ENCODE measurements around the gene XKR7.

XKR7 gene

DNA sequence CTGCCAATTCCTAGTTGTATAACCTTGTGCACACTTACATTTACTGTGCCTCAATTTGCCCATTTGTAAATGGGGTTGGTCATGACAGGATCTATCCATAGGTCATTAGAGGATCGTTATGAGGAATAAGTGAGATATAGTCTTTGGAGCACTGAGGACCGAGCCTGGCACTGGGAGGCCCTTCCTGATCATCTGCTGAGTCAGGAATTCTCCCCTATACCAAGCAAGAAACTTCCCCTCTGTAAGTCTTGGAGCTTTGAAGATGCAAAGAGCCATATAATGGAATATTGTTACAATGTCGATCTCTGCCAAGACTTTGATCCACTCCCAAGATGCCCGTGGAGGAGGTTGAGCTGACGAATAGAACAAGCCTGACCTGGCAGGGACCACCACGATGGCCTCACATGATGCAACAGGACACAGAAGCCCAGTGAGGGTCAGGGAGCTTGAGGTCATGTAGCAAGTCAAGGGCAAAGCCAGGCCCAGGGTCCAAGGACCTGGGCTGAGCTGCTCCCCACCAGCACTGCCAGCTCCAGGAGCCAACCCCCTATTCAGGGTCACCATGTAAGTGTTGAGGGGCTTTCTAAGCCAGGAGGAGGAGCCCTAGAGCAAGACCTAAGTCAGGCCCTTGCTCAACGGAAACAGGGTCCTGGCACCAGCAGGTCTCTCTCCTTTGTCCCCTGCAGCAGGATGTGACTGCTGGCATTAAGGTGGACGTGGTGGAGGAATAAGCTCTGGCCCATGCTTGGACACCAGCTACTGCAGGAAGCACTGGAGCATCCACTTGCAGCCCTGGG, 32.8 kb upstream of the XKR7 start:
- H3K27me3 ChIP-seq = peaks cover 0 to 3% of the 10 kb centered on the region in 2 donors
- H3K27ac ChIP-seq = no peak overlapping the region
- TF ChIP-seq CTCF (IDR thresholded peaks at IDR 0.05) = no peak
- H3K9me3 ChIP-seq = no peaks in the 10 kb centered on the region
- no peak for DNase-seq
- no peak overlapping the region for H3K4me3 ChIP-seq
- intact Hi-C loops (cut with DNase I; ENCODE audit: low total_unique reads) = no loop called here
- no peaks in the 10 kb centered on the region for H3K4me1 ChIP-seq
- H3K36me3 ChIP-seq = no peaks in the 10 kb centered on the region

GRCh38 chr20:31936420-31936819, 31.5 kb upstream of the XKR7 start:
- Histone ChIP-seq H3K27me3 (peaks cover 0 to 3% of the 10 kb centered on the region in 2 donors), H3K36me3 (no peaks in the 10 kb centered on the region), H3K27ac (no peak overlapping the region), H3K9me3 (no peaks in the 10 kb centered on the region), H3K4me1 (no peaks in the 10 kb centered on the region), H3K4me3 (no peak overlapping the region)
- DNase-seq = no peak
- intact Hi-C loops (cut with DNase I; ENCODE audit: low total_unique reads) = no loop called here
- TF ChIP-seq CTCF (IDR thresholded peaks at IDR 0.05) = no peak

DNA sequence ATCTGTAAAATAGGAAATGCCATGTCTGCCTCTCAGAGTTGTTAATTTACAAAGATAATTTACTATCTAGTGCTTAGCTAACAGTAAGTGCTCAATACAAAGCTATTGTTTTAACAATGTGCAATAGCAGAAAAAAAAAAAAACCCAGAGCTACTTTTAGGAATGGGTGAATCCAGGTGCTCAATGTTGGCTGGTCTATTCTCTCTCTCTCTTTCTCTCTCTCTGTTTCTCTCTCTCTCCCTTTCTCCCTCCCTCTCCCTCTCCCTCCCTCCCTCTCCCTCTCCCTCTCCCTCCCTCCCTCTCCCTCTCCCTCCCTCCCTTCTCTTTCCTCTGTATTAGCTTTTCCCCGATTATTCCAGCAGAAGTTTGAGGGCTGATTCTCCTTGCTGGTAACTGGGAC, 30.1 kb upstream of the XKR7 start:
- H3K4me1 ChIP-seq = peaks cover 0 to 2% (median under 1%) of the 10 kb centered on the region in 4 donors
- no peak for DNase-seq
- H3K27ac ChIP-seq = no peak overlapping the region
- no peaks in the 10 kb centered on the region for H3K27me3 ChIP-seq
- peaks cover 0 to 12% (median 7%) of the 10 kb centered on the region in 3 donors for H3K36me3 ChIP-seq
- TF ChIP-seq CTCF (IDR thresholded peaks at IDR 0.05) = no peak
- no peak overlapping the region for H3K4me3 ChIP-seq
- H3K9me3 ChIP-seq = no peaks in the 10 kb centered on the region
- intact Hi-C loops (cut with DNase I; ENCODE audit: low total_unique reads) = no loop called here

GRCh38 chr20:31939661-31940060, 28.3 kb upstream of the XKR7 start:
- intact Hi-C loops (cut with DNase I; ENCODE audit: low total_unique reads) = no loop called here
- Histone ChIP-seq H3K4me3 (no peak overlapping the region), H3K36me3 (peaks cover 0 to 21% (median 20%) of the 10 kb centered on the region in 3 donors), H3K9me3 (no peaks in the 10 kb centered on the region), H3K4me1 (peaks cover 0 to 13% (median 10%) of the 10 kb centered on the region in 4 donors), H3K27ac (no peak overlapping the region), H3K27me3 (no peaks in the 10 kb centered on the region)
- no peak for DNase-seq
- no peak for TF ChIP-seq CTCF (IDR thresholded peaks at IDR 0.05)

GRCh38 chr20:31943052-31943471, 24.9 kb upstream of the XKR7 start:
- Histone ChIP-seq H3K36me3 (peaks cover 31 to 55% (median 54%) of the 10 kb centered on the region in 3 donors), H3K4me1 (peaks cover 0 to 13% (median 10%) of the 10 kb centered on the region in 4 donors), H3K9me3 (no peaks in the 10 kb centered on the region), H3K27ac (no peak overlapping the region), H3K27me3 (no peaks in the 10 kb centered on the region), H3K4me3 (no peak overlapping the region)
- TF ChIP-seq CTCF (IDR thresholded peaks at IDR 0.05) = no peak
- intact Hi-C loops (cut with DNase I; ENCODE audit: low total_unique reads) = no loop called here
- no peak for DNase-seq

All from tibial artery (tissue), 4 donors.